HG03457 (cell line): ENCODE data around the gene CHCHD3.

ENCODE experiments used
- ATAC-seq: cut with Tn5 transposase; IDR thresholded peaks from one replicate; pipeline ENCODE4 v1.9.1; 2021; ENCODE audit warnings: moderate number of reproducible peaks; ENCODE audit not compliant: unreplicated experiment

Gene CHCHD3

DNA sequence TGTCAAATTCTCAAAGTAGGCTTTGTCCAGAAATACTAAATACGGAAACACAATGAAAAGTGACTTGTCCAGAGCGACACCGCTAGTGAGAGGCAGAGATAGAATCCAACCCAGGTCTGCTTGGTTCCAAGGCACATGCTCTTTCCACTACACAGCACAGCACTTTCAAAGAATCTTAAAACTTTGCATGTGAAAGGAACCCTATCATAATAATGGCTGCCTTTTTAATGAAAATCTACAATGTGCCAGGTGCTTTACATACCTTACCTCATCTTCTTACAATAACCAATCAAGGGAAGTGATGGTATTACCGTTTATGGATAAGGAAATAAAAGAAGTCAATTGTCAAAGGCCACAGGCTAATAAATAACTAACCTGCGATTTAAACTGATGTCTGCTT, 2.6 kb downstream of the CHCHD3 start:
- no peak for ATAC-seq

DNA sequence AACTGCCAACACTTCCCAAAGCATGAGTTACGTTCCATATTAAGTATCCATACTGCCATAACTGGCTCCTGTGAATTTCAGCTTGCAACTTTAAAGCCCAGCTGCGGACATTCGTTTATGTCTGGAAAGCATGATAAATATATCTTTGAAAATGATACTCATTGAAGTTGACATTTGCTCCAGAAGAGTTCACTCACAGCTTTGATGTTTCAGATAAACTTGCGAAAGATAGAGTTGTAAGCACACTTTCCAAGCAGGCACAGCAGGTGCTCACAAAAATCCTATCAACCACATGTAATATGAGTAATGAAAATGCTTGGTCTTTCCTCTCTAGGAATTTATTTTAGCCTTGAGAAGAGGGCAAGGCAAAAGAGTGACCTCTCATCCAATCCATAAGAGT, 4.5 kb downstream of the CHCHD3 start:
- ATAC-seq = no peak

DNA sequence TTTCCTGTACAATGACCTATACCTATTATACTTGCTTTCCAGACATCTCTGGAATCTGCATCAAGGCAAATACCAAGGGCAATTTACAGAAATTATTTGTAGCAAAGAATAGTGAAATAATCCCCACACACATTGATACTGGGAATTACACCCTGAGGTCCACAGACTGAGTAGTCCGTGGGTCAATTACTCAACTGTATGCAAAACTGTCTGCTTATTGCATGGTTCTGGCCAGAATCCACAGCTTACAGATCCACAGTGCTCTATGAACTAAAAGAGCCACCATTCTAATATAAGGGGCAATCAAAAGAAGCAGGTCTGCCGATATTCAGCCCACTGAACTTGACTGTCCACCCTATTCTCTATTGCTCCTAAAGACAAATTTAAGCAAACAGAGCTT, 5.7 kb downstream of the CHCHD3 start:
- ATAC-seq = no peak

DNA sequence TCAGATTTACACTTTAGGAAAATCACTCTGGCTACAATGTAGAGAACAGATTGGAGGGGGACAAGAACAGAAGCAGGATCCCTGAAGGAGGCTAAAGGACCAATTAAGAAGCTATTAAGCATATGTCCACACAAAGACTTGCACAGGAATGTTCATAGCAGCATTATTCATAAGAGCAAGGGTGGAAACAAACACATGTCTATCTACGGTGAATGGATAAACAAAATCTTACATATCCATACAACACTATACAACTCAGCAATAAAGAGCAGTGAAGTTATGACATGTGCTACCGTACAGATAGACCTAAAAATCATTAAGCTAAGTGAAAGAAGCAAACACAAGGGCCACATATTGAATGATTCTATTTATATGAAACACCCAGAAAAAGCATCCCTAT, 10.4 kb downstream of the CHCHD3 start:
- ATAC-seq = no peak

DNA sequence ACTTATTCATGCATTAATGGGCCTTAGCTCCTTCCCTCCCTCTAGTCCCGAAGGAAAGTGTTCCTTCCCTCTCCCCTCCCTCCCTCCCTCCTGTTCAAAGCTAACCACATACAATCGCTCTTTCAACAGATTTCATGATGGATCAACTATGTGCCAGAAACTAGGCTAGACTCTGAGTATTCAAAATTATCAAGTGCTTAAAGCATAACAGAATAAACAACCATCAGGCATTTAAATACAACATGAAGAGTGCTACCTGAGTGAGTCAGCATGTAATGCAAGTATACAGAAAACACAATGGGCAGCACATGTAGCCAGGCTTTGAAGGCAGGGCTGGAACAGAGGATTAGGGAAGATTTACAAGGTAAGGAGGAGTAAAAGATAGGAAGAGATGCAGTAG, 11.3 kb downstream of the CHCHD3 start:
- no peak for ATAC-seq

DNA sequence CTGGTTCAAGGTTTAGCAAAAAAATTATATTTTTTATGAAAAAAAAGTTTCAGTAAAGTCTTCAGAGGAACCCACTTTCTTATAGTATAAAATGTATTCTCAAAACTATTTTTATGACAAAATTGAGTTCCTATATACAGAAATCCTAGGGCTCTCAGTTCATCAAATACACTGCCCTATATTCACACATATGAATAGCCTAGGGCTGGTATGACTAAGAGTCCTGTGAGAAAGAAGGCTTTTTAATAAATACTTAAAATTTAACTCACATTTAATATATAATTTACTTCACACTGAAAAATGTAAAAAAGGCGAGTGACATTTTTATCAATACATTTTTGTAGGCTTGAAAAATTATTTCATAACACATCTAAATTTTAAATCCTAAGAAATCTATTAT, 16.6 kb downstream of the CHCHD3 start:
- ATAC-seq = no peak

DNA sequence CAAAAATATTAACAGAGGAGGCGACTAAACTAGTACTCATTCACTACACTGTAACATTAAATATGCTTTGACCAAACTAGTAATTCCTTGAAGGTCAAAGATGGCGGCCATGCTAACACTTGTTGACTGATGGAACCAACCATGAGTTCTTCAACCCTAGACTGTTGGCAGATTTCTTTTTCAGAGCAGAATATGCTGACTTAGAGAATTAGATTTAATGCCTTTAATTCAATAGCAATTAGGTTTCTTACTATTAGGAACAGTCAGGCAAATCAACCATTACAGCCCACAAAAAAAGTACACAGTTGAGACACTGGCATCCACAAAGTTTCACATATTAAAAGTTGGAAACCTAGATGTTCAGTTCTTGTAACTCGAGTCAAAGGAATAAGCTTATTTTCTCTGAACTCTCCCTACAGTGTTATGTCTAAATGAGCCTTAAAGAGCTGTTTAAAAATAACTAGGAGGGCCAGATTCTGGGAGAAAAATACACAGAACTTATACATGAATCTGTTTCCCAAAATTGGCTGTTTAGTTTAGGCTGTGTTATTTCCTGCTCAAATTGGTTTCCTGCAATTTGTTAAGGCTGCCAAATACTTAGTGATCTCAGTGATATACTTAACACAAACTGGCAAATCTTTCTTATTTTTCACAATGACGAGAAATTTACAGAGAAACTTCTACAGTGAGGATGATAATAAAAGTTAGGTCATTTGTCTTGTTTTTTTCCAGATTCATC, 17.6 kb downstream of the CHCHD3 start:
- no peak for ATAC-seq

DNA sequence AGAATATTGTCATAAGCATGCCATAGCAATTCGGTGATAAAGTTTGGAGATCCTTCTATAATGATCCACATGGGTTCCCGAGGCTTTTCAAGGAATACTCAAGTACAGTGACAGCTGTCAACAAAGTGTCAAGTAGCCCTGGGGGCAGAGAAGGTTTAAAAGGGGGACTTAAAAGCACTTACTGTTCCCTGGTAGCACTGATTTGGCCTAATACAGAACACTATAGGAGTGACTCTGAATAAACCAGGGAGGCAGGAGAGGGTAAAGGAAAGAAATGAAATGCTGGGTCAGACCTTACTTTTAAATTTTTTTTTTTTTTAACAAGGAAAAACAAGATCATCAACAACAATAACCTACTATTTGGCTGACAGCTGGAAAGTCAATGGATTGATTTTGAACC, 20.1 kb downstream of the CHCHD3 start:
- ATAC-seq = no peak

DNA sequence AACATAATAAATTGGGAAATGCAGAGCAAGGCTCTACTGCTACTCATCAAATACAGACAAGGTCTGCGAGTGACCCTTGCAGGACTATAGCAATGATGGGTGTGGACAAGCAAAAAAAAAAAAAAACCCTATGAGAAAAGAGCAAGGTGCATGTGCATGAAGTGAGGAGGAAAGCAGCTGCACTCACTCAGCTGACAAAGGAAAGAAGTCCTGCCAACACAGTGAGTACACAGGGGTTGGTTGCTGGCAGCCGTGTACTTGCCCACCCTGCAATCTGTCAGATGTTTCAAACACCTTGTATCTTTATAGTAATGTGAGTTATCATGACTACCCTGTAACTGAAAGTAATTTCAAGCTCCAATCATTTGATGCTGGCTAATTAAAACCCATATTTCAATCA, 20.5 kb downstream of the CHCHD3 start:
- ATAC-seq = no peak

DNA sequence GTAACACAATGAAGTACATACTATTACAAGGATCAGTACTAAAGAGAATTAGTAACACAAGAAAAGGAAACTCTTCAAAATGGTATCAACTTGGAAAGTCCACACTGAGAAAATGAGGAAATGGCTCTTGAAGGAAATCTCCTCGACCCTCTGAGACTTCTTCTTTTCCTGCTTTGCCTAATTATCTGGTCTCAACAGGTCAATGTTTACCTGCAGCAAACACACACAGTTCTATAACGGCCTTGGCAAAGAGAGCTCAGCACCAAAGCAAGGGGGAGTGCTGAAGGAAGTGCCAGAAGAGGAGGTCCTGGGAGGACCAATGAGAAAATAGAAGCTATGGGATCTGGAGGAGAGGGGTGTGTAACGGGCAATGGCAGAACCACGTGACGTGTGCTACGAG, 21.9 kb downstream of the CHCHD3 start:
- ATAC-seq = no peak

DNA sequence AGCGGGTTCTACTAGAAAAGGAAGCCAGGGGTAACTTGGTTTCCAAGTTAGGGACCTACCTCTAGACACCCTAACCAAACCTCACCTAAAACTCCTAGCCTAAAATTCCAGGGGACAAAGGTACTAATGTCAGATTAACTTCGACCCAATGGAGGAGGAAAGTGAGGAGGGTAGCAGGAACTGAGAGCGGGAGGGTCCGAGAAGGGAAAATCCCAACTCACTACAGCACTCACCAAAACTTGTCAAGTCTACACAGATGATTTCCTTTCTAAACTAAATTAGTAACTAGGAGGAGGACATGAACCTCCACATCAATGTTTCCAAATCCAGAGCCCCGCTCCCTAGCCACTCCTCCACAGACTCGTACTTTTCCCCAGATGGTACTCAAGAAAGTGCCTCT, 22.6 kb downstream of the CHCHD3 start:
- no peak for ATAC-seq

DNA sequence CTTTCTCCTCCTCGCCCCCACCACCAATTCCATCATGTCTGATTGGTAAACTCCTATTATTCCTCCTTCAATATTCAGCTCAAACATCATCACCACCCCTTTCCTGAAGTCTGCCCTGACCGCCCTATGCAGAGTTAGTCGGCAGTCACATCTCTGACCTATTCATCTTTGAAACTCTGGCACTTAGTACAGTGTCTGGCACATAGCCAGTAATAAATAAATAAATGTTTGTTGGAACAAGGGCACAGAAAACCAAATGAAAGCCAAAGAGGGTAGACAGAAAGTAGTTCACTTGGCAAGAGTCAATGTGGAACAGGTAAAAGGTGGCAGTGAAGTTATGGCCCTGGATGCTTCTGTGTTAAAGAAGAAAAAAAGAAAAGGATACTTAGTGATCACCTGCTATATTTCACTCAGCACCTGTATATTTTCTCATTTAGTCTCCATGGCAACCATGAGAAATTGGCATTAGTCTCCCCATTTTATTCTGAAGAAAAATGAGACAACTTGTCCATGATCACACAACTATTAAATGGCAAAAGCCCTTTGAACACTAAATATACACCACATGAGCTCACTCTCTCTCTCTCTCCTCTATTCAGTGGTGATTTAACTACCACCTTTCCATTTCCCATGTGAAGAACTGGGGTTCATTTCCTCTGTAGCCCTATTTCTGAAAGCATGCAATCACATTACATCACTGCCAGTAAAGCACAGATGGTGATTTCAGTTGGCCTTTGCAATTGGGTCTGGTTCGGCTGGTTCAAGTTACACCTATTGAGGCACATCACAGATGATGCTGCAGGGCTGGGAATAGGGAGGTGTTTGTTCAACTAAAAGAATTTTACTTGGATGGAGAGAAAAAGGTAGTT, 25.3 kb downstream of the CHCHD3 start:
- ATAC-seq = no peak

DNA sequence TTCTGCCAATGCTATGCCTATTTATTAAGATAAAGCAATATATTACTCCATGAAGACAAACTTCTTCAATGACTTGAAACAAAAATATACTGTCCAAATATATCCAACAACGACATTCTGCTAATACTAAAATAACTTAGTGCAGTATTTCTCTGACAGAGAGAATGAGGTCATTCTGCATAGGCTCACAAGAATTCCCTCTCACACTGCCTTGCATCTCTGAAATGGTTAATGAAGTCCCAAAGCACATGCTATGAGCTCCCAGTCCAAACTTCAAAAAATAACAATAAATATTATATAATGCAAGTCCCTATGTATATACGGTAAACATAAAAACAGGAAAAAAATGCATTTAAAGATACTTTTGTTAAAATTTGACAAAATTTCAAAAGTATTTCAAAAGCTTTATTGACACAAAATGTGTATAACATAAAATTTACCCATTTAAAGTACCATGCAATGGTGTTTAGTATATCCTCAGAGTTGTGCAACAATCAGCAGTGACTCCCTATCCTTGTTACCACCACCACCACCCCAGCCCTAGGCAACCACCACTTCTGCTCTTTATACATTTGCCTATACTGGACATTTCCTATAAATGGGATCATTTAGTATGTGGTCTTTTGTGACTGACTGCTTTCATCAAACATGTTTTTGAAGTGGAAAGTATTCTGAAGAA, 27.6 kb downstream of the CHCHD3 start:
- no peak for ATAC-seq

DNA sequence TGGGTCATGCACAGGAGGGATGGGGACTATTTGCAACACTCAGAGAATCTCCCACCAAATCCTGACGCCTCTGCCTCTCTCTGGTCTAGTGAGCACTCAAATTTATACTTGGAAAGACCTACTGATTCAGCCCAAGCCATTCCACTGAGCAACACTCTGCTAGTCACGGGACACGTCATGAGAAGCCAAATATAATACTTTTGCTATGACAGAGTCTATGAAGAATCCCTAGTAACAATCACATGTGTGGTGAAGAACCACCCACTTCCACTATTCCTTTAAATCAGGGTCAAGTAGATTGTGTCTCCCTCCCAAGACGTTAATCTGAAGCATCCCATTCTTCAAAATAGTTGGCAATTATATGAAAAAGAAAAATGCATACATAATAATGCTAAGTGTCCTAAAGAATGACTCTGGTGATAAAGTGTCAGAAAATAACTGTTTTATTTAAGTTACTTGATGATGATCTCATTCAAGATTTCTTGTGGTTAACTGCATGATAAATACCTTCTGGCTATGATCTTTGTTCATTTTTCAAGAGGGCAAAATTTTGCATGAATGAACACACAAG, 28.5 kb downstream of the CHCHD3 start:
- ATAC-seq = no peak

DNA sequence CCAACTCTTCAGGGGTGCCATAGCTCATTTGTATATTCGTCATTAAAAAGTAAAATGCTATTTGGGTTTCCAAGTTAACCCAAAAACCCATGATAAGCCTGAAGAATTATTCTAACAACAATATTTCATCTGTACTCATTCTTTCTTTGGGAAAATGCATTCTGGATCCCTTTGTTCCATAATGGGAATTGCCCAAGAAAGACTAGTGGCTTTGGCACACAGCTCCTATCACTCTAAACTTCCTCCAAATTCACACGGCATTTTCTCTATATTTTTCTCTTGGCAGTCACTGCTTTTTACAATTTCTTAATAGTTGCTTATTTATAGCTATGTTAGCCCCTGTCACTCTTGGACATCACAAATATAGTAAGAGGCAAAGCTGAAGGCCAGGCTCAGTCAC, 29.1 kb downstream of the CHCHD3 start:
- no peak for ATAC-seq

DNA sequence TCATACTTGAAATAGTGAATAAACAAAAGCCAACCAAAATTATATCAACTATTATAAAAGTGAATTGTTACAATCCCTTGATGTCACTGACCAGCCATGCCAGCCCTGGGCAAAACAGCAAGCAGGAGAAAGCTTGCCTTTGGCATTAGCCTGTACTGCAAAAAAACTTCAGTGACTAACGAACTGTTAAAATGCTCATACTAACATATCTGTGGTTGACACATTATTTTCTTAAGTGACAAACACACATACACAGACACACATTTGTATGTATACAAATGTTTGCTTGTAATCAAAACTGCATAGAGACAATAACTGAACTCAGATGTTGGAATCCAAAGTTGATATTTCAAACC, 29.5 kb downstream of the CHCHD3 start:
- no peak for ATAC-seq

DNA sequence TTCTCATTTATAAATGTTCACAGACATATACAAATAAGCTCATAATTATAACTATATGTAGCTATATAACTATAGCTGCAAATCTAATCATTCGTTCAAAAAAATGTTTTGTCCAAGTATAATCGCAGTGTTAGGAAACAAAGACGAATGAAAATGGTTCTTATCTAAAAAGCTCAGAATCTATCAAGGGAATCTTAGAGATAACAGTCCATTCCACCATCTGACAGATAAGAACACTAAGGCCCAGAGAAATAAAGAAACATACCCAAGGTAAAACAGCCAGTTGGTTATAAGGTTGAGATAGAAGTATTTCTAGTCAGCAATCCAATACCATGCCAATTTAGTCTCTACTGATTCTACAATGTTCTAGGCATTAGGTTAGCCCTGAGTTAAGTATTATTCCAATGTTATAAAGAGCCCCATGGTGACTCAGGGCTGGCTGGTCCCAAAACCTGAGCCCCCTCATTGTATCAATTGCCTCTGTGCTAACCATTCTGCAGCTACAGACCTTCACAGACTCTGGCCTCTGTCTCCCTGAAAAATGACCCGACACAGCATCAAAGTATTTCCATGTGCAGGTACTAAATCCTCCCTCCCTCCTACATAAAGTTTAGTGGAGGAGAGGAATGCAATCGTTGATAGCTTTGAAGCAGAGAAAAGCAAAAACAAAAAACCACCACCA, 30.0 kb downstream of the CHCHD3 start:
- ATAC-seq = no peak

DNA sequence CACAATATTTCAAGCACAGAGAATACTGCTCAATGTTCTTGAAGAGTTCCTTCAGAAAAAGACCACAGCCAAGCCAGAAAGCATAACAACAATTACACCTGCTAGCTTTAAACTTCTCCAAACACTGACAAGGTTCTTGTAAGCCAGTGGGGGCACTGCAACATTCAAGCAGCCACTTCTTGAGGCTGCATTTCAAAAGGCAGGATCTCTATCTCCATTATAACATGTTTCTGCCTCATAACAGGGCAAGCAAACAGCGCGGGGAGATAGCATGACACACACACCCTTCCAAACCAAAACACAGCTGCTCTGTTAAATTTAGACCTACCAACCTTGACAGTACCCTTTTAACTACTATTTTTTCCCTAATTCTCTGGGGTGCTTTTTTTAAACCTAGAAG, 30.8 kb downstream of the CHCHD3 start:
- no peak for ATAC-seq

DNA sequence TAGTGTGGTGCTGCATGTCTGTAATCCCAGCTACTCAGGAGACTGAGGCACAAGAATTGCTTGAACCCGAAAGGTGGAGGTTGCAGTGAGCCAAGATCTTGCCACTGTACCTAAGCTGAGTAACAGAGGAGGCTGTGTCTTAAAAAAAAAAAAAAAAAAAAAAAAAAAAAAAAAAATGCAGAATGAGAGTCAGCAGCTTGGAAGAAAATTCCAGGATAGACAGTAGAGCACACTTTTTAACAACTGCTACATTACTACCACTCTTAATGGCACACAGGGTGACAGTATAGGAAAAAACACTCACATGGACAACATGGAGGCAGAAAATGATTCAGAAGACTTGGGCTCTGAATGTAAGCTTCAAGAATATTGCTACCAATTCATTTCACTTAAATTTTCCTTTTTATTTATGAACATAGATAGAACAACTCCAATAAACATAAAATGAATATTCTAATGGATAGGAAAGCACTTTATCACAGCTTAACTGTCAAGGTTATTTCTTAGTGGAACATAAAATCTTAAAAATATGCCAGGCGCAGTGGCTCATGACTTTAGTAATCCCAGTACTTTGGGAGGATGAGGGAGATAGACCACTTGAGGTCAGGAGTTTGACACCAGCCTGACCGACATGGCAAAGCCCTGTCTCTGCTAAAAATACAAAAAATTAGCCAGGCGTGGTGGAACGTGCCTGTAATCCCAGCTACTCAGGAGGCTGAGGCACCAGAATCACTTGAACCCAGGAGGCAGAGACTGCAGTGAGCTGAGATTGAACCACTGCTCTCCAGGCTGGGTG, 31.5 kb downstream of the CHCHD3 start:
- no peak for ATAC-seq

DNA sequence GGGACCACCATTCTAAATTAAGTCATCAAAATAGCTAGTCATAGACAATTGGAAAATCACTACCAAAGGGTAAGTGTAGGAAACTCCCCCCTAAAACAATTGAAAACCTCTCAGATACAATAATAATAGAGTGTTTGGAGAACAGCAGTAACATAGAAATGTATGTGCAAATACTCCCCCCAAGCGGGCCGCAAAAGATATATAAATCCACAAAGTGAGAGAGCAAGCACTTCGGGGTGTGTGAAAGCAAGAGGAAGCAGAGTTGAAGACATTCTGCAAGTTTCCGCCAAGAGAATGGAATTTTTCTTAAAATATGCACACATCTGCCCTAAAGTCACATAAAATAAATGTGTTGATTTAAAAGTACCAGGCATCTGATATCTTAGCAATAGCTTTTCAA, 33.3 kb downstream of the CHCHD3 start:
- ATAC-seq = no peak
